ENCODE results near the gene ZW10. TPM values are rescaled to one million over a fixed set of nuclear protein-coding genes. Genes with fewer than 3 reads are reported as not detected.
"Not testable (repeated sequence)": the region's sequence is repeated elsewhere in the genome, so short reads cannot be mapped to it uniquely, and the experiment has no call there.

The ZW10 gene
- total RNA-seq, 1 experiment from 2014 or later: 43.2 TPM

- not testable (repeated sequence) for DNase-seq (ENCODE audit: low read depth)
These were observed 10.5 kb downstream of the ZW10 start for GRCh38 chr11:113763040-113763439.

GRCh38 chr11:113760241-113760640, 13.3 kb downstream of the ZW10 start:
- no peak for DNase-seq (ENCODE audit: low read depth)

- no peak for DNase-seq (ENCODE audit: low read depth)
These were observed 20.6 kb downstream of the ZW10 start for GRCh38 chr11:113752932-113753331.

- no peak for DNase-seq (ENCODE audit: low read depth)
These were observed 37.2 kb downstream of the ZW10 start for GRCh38 chr11:113736323-113736722.

GRCh38 chr11:113732092-113732491, 41.4 kb downstream of the ZW10 start:
- no peak for DNase-seq (ENCODE audit: low read depth)

- DNase-seq (ENCODE audit: low read depth): peak; percentile 76
These were observed 42.4 kb downstream of the ZW10 start for GRCh38 chr11:113730887-113731726.

- peak; percentile 40 for DNase-seq (ENCODE audit: low read depth)
These were observed 44.0 kb downstream of the ZW10 start for GRCh38 chr11:113729456-113729855.

- DNase-seq (ENCODE audit: low read depth): no peak
These were observed 44.7 kb downstream of the ZW10 start for GRCh38 chr11:113728814-113729213.

- no peak for DNase-seq (ENCODE audit: low read depth)
These were observed 47.6 kb downstream of the ZW10 start for GRCh38 chr11:113725913-113726312.

- no peak for DNase-seq (ENCODE audit: low read depth)
These were observed 48.1 kb downstream of the ZW10 start for GRCh38 chr11:113725407-113725806.

- DNase-seq (ENCODE audit: low read depth): no peak
These were observed 48.7 kb downstream of the ZW10 start for GRCh38 chr11:113724778-113725177.

GRCh38 chr11:113723787-113724186, 49.7 kb downstream of the ZW10 start:
- no peak for DNase-seq (ENCODE audit: low read depth)

GRCh38 chr11:113722934-113723333, 50.6 kb downstream of the ZW10 start:
- DNase-seq (ENCODE audit: low read depth): no peak

GRCh38 chr11:113722221-113722620, 51.3 kb downstream of the ZW10 start:
- DNase-seq (ENCODE audit: low read depth): no peak

- DNase-seq (ENCODE audit: low read depth): no peak
These were observed 51.9 kb downstream of the ZW10 start for GRCh38 chr11:113721462-113722066.

- DNase-seq (ENCODE audit: low read depth): not testable (repeated sequence)
These were observed 53.0 kb downstream of the ZW10 start for GRCh38 chr11:113720478-113720877.

GRCh38 chr11:113715882-113716625, 57.4 kb downstream of the ZW10 start:
- no peak for DNase-seq (ENCODE audit: low read depth)

- no peak for DNase-seq (ENCODE audit: low read depth)
These were observed 58.2 kb downstream of the ZW10 start for GRCh38 chr11:113715273-113715672.

- no peak for DNase-seq (ENCODE audit: low read depth)
These were observed 62.5 kb downstream of the ZW10 start for GRCh38 chr11:113710989-113711388.

GRCh38 chr11:113705871-113706655, 67.4 kb downstream of the ZW10 start, which contains the start of gene TMPRSS5:
TMPRSS5 (minus strand) TSS chr11:113706308; CDS start chr11:113706224, 84 bp downstream.
- DNase-seq (ENCODE audit: low read depth): no peak

GRCh38 chr11:113703551-113703950, 69.9 kb downstream of the ZW10 start:
- not testable (repeated sequence) for DNase-seq (ENCODE audit: low read depth)

- DNase-seq (ENCODE audit: low read depth): no peak
These were observed 72.0 kb downstream of the ZW10 start for GRCh38 chr11:113701491-113701890.
